ENCODE results near the gene LRP3.
"Not testable (repeated sequence)": the region's sequence is repeated elsewhere in the genome, so short reads cannot be mapped to it uniquely, and the experiment has no call there.

The LRP3 gene

DNA sequence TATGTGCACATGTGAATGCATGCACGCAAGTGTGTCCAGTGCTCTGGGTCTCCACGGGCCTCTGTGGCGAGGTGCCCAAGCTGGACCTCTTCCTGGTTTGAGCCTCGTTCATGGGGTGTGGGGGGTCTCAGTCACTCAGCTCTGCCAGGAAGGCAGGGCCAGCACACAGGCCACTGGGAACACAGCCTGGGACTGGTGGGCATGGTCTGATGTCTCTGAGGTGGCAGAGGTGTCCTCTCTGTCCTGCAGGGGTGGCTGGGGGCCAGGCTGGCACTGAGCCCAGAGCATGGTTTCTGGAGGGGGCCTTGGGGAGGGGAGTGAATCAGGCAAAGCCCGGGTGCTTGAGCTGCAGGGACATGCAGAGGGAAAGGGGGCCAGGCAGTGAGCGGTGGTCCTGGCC, 9.4 kb downstream of the LRP3 start:
- no peak for DNase-seq

DNA sequence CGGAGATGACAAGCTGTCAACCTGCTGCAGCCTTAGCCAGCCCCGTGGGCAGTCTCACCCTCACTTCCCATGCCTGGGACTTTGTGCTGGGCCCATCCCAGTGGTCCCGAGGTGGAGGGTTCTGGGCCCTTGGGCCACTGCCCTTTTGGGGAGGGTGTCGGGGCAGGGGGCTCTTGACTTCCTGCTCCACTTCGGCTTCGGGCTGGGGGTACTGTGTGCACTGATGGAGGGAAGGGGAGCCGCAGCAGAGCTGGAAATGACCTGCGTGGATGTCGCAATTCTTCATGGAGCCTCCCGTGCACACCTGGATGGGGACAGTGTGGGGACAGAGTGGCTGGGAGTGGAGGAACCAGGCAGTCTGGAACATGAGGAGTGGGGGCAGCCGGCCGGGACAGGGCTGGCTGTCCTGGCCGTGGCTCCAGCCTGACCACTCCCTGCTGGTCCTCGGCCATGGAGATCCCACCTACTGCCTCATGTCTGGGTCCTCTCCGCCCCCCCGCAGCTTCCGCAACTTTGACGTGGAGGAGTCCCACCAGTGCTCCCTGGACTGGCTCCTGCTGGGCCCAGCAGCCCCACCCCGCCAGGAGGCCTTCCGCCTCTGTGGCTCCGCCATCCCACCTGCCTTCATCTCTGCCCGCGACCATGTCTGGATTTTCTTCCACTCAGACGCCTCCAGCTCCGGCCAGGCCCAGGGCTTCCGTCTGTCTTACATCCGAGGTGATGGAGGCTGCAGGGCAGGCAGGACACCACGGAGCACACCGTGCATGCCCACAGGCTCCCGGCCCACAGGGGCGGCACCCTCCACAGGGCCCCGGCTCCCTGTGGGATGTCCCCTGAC, 10.2 kb downstream of the LRP3 start:
- no peak for DNase-seq

DNA sequence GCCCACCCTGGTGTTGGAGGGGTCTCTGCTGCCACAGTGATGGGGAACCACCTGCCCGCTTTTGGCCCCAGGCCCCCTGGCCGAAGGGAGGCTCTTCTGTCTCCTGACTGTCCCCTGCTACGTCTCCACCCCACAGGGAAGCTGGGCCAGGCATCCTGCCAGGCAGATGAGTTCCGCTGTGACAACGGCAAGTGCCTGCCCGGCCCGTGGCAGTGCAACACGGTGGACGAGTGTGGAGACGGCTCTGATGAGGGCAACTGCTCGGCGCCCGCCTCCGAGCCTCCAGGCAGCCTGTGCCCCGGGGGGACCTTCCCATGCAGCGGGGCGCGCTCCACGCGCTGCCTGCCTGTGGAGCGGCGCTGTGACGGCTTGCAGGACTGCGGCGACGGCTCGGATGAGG, 11.0 kb downstream of the LRP3 start:
- no peak for DNase-seq

DNA sequence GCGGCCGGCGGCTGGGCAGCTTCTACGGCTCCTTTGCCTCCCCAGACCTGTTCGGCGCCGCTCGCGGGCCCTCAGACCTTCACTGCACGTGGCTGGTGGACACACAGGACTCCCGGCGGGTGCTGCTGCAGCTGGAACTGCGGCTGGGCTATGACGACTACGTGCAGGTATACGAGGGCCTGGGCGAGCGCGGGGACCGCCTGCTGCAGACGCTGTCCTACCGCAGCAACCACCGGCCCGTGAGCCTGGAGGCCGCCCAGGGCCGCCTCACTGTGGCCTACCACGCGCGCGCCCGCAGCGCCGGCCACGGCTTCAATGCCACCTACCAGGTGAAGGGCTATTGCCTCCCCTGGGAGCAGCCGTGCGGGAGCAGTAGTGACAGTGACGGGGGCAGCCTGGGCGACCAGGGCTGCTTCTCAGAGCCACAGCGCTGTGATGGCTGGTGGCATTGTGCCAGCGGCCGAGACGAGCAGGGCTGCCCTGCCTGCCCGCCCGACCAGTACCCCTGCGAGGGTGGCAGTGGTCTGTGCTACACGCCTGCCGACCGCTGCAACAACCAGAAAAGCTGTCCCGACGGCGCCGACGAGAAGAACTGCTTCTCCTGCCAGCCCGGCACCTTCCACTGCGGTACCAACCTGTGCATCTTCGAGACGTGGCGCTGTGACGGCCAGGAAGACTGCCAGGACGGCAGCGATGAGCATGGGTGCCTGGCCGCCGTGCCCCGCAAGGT, 11.6 kb downstream of the LRP3 start:
- DNase-seq = no peak

DNA sequence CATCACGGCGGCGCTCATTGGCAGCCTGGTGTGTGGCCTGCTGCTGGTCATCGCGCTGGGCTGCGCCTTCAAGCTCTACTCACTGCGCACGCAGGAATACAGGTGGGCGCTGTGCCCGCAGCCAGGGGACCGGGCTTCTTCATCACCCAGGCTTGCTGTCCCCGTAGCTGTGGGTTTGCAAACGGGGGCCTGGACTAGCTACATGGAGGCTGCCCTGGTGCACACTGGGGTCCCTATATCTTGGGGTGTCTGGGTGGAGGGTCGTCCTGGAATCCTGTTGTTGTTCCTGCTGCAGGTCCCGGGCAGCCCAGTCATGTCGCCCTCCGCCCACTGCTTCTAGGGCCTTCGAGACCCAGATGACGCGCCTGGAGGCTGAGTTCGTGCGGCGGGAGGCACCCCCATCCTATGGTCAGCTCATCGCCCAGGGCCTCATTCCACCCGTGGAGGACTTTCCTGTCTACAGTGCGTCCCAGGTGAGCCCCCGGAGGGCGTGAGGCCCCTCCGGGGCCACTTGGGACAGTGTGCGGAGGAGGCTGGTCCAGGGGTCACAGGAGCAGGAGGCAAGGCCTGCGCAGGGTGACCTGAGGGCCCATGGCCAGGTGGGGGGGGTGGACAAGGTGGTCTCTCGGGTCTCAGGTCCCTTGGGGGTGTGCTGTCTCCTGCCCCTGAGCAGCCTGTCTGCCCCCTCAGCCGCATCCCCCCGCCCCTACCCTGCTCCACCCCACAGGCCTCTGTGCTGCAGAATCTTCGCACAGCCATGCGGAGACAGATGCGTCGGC, 12.3 kb downstream of the LRP3 start:
- DNase-seq = no peak

DNA sequence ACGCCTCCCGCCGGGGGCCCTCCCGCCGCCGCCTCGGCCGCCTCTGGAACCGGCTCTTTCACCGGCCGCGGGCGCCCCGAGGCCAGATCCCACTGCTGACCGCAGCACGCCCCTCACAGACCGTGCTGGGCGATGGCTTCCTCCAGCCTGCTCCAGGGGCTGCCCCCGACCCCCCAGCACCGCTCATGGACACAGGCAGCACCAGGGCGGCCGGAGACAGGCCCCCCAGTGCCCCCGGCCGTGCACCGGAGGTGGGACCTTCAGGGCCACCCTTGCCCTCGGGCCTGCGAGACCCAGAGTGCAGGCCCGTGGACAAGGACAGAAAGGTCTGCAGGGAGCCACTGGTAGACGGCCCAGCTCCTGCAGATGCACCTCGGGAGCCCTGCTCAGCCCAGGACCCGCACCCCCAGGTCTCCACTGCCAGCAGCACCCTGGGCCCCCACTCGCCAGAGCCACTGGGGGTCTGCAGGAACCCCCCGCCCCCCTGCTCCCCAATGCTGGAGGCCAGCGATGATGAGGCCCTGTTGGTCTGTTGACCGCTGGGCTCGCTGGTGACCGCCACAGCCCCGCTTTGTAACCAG, 13.0 kb downstream of the LRP3 start:
- no peak for DNase-seq

DNA sequence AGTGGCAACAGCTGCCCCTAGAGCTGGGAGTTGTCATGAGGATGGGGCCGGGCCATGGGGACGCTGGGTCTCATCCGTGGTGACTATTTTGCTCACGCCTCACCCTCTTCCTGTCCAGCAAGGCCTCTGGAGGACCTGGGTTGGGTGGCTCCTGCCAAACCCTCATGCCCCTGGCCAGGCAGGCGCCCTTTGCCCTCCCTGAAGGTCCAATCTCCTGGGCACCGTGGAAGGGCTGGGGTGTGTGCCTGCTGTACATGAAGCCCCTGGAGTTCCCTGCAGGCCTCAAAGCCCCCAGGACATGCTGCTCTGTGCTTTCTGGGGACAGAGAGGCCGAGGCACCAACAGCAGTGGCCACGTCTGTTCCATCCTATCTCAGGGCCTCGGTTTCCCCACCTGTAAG, 13.8 kb downstream of the LRP3 start:
- no peak for DNase-seq

DNA sequence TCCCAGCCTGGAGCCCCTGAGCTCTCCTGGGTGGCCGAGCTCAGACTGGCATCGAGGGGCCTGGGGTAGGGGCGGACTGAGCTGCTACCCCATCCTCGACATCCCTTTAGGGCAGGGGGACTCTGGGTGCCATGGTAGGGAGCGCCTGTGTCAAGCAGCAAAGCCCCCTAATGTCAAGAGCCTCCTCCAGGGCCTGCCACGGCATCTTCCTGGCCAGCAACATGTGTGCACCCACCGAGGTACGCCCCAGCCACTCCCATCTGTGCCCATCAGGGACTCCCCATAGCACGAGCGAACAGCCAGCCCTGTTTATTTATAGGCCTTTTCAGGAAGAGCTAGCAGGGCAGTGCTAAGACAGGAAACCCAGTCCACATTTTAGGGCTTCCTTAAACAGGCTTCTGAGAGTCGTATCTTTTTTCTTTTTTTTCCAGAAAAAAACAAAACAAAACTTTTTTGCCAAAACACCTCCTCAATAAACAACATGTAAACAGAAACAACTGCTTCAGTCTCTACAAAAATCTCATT, 14.3 kb downstream of the LRP3 start:
- DNase-seq = no peak

DNA sequence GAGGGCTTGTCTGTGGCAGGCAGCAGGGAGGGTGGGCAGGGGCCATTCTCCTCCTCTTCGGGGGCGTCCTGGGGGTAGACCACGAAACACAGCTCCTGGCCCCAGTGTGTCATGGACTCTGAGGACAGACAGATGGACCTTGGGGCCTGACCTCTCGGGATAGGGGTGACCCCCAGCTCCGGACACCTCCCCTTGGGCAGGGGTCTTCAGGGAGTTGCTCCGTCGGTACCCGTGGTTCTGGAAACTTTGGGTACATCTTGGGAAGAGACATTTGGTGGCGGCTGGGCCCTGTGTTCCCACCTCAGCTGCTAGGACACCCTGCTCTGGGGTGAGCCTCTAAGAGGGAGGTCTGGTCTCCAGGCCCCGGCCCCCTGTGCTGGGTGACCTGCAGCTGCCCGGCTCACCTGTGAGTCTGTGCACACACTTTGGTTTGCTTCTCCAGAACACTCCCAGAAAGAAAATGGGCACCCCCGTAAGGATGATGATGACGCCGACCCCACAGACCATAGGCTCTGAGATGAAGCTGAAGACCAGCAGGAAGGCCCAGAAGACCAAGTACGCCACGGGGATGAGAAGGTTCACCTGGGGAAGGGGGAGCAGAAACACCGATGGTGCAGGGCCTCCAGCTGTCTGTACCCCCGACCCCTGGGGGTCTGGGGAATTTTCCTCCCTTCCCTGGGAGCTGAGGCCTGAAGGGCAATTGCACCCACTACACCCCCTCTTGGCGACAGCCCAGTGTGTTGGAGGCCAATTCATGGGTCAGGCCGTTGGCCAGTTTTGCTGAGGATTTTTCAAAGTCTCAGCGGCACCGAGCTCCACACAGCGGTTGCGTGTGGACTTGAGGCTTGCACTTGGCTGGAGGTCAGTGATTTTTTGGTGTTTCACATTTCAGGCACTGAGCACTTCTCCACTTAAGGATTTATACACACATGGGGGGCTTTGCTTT, 15.0 kb downstream of the LRP3 start:
- no peak for DNase-seq

DNA sequence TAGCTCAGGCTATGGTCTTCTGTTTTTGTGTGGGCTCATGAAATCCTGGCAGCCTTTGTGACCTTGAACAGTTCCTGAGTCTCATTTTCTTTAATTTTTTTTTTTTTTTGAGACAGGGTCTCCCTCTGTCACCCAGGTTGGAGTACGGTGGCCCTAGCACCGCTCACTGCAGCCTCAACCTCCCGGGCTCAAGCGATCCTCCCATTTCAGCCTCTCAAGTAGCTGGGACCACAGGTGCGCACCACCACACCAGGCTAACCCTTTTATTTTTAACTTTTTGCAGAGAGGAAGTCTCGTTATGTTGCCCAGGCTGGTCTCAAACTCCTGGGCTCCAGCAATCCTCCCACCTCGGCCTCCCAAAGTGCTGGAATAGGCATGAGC, 15.7 kb downstream of the LRP3 start:
- DNase-seq = not testable (repeated sequence)

DNA sequence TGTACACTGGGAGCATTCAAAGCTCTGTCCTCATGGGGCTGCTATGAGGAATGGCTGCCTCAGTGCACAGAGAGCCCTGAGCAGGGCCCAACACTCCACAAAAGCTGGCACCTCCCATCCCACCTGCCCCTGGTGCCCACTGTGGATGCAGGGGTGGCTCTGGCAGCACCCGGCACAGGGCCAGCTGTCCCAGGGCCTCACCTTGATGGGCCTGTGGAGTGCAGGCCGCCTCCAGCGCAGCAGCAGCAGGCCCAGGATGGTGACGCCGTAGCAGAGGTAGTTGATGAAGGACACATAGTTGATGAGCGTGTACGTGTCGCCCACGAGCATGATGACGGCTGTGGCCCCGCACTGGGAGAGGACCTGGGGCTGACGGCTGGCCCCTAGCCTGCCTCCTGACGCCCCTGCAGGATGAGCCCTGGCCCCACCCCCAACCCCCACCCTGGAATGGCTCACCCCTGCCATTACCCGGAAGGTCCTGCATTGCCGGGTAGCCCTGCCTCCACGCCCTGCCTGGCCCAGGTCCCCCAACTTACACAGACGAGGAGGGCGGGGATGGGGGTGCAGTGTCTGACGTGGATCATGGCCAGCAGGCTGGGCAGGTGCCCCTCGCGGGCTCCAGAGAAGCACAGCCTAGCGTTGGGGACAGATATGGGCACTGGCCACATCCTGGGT, 16.3 kb downstream of the LRP3 start:
- no peak for DNase-seq

DNA sequence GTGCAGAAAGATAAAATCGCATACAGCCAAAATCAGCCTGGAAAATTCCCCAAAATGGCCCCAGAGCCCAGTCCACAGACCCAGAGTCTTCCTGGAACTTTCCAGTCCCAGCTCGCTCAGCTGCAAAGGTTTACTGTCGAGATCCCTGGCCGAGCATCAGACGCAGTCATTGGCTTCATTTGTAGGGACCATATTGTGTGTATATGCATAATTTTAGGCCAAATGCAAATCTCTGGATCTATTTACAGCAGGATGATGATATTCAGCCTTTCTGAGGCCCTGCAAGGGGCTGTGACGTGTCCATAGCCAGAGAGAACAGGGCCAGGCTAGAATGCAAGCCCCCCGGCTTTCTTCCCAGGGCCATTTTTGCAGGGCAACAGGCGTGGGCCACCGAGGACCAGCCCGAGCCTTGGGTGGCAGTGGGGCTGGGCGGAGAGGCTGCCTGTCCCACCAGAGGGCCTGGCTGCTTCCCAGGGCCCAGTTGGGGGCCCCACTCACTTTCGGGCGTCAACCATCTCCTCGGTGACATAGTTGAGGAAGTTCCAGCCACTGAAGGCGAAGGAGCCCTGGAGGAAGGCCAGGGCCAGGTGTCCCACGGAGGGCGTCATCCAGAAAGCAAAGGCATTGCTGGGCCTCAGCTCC, 17.8 kb downstream of the LRP3 start:
- no peak for DNase-seq

DNA sequence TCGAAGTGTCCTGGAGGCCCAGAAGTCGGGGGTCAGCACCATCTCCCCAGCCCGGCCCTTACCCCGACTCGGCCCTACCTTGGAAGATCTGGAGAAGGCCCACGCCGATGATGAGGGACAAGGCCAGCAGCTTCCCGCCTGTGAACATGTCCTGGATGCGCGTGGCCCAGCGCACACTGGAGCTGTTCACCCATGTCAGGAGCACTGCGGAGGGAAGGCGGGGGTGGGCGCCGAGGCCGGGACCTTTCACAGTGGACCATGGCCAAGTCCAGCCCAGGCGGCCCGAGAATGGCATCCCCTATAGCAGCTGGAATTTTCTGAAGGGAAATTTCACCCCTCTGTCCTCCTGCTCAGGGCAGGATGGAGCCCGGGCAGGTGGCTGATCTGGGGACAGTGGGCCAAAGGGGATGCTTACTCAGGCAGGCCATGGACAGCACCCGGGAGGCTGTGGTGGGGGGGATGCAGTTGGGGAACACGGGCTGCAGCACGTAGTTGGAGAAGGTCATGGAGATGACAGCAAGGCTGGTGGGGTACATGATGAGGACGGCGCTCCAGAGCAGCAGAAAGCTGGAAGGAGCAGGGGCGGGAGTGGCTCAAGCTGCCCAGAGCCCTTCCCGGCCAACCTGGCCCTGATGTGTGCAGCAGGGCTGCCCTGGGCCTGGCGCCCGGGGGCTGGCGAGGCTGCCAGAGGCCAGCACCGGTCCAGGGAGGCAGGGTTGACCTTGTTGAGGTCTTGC, 18.5 kb downstream of the LRP3 start:
- no peak for DNase-seq

DNA sequence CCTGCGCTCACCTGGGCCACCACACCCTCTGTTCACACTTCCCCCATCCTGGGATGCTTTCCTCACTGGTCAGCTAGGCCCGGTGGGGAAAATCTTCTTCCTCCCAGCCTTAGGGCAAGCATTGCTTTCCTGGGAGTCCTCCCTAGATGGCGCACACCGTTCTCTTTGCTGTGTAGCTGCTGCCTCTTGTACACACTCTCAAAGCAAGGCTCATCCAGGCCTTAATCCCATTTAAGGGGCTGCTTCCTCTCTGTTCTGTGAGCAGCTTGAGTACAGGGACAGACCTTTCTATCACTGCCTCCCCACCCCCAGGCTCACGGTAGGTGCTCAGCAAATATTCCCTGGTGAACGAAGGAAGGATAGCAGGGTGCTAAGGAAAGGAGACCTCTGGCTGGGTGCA, 20.5 kb downstream of the LRP3 start:
- no peak for DNase-seq

DNA sequence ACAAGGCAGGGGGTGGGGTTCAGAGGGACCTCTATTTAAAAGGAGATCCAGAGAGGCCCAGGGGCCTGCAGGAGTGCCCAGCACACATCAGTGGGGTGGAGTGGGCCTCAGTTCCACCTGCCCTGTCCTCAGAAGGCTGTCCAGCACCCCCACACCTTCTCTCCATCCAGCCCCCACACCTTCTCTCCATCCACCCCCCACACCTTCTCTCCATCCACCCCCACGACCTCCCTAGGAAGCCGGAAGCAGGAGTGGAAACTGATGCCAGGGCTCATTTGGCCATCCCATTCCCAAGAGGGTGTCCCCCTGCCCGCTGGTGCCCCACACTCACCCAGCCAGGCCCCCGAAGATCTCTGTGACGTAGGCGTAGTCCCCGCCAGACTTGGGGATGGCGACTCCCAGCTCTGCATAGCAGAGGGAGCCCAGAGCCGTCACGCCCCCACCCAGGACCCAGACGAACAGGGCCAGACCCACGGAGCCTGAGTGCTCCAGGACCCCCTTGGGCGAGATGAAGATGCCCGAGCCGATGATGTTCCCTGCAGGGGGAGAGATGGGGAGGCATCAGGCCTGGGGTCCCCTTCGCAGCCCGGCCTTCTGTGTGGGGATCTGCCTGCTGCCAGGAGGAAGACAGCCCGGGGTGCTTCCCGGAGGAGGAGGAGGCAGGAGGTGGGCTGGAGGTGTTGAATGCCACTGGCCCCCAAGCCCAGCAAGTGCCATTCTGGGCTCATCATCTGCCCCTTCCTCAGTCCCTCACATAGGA, 21.5 kb downstream of the LRP3 start:
- DNase-seq = no peak

DNA sequence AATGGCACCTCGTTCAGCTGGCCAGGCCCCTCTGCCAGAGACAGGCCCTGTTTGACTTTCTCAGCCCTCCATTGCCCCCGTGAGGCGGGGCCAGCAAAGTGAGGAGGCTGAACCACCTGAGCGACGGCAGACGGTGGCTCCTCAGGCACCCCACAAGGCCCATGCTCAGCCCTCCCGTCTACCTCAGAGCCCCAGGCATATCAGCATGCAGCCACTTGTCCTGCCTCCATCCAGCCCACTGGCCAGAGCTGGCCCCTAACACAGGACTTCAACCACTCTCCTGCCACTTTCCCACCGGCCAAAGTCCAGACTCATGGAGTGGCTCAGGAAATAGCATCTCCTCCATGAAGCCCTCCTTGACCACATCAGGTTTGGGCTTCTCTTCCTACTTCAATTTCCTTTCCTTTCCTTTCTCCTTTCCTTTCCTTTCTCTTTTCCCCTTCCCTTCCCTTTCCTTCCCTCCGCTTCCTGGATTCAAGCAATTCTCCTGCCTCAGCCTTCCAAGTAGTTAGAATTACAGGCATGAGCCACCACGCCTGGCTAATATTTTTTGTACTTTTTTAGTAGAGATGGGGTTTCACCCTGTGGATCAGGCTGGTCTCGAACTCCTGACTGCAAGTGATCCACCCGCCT, 22.2 kb downstream of the LRP3 start:
- DNase-seq = no peak

DNA sequence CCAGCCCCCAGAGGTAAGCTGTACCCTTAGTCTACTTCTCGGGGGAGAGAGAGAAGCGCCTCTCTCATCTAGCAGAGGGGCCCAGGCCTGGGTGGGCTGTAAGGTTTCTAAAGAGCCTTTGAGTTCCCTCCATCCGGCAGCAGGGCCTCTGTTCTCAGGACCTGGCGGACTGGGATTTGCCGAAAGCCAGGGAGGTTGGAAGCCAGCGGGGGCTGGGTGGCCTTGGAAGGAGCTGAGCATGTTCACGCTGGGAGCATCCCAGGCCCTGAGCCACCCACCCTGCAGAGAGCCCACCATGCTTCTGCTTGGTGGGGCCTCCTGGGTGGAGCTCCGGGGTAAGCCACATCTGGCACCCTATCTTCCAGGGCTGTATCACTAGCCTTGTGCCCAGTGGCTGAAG, 23.8 kb downstream of the LRP3 start:
- no peak for DNase-seq

DNA sequence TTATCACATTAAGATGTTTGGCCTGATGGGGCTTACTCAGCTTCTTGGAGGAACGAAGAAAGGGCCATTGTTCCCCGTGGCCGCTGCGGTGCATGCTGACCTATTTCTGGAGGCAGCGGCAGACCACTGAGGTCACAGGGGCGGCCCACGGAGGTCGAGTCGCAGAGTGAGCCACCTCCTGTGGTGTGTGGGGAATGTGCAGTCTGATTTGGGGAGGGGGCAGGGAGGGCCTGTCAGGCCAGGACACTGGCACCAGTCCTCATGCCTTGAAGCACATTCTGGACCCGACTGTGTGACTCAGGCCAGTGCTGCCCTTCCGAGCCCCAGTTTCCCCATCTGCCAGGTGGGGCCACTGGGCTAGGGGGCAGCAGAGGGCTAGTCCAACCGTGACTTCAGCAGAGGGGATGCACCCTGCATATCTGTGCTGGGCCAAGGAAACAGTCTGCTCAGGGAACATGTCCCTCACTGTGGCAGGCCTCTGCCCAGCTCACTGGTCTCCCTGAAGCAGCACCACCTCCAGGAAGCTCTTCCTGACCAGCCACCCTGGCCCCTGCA, 25.2 kb downstream of the LRP3 start:
- DNase-seq = no peak

All from activated naive CD4-positive, alpha-beta T cell treated with Interleukin-2 at 50 U/mL for 16 hours (primary cell).